ENCODE measurements around the gene TMED3. TPM values are rescaled to one million over a fixed set of nuclear protein-coding genes. Genes with fewer than 3 reads are reported as not detected.
A peak's percentile ranks its signal among the peaks of the same experiment; 100 is the strongest.

Gene TMED3
- total and polyA plus RNA-seq, 2 donors (not counting 3 experiments of a cell fraction or from before 2014, with no cell fraction given) = 105 to 322 TPM

- Histone ChIP-seq H3K4me3 (replicated peaks in 1 of 3; ENCODE audit: insufficient read depth in 1 of 3, low read depth in 1 of 3, low read length in 3 of 3) (no peak overlapping the region), H3K9me1 (replicated peaks; ENCODE audit: control insufficient read depth, extremely low read depth, insufficient read depth, low read length) (no peaks in the 10 kb centered on the region), H3K79me2 (ENCODE audit: control insufficient read depth, insufficient read depth, low read length) (peaks cover 3% of the 10 kb centered on the region), H3K4me2 (ENCODE audit: insufficient read depth, low read length) (no peak overlapping the region), H3K27me3 (ENCODE audit: control insufficient read depth in 2 of 2, insufficient read depth in 2 of 2, low read length in 2 of 2) (no peaks in the 10 kb centered on the region), H3K9ac (replicated peaks; ENCODE audit: extremely low read depth, insufficient read depth, low read length) (peak overlapping the region; percentile 3), H4K20me1 (replicated peaks; ENCODE audit: control insufficient read depth, extremely low read depth, insufficient read depth, low read length) (no peaks in the 10 kb centered on the region), H3K36me3 (ENCODE audit: control insufficient read depth in 2 of 2, extremely low read depth in 1 of 2, insufficient read depth in 2 of 2, low read length in 2 of 2) (peaks cover 0 to 3% of the 10 kb centered on the region in 2 experiments), H2AFZ (ENCODE audit: low read depth, low read length) (peak overlapping the region; percentile 8), H3K9me3 (replicated peaks; ENCODE audit: control insufficient read depth, insufficient read depth, low read length) (no peaks in the 10 kb centered on the region), H3K27ac (ENCODE audit: insufficient read depth, low read depth, low read length) (peak overlapping the region; percentile 78), H3K4me1 (ENCODE audit: control insufficient read depth, extremely low read depth, insufficient read depth, low read length) (peaks cover 10% of the 10 kb centered on the region)
- peak; percentile 80 for FAIRE-seq
- TF ChIP-seq GATA2 (IDR thresholded peaks at IDR 0.05; ENCODE audit: insufficient read depth, insufficient read length, low read depth, low read length) = no peak
- no peak for TF ChIP-seq POLR2AphosphoS5 (IDR thresholded peaks at IDR 0.05; ENCODE audit: insufficient read depth, low read depth, low read length)
- no peak for TF ChIP-seq MAX (IDR thresholded peaks at IDR 0.05; ENCODE audit: insufficient read depth, insufficient read length)
- peak; percentile 66 for TF ChIP-seq FOS (IDR thresholded peaks at IDR 0.05; ENCODE audit: borderline replicate concordance, insufficient read depth, low read length)
- TF ChIP-seq JUN (IDR thresholded peaks at IDR 0.05; ENCODE audit: borderline replicate concordance, insufficient read depth, insufficient read length, low read depth) = peak; percentile 25
- CTCF ChIA-PET = interaction anchor here (0.7 to 2.5 kb wide), 4 partner anchors 11 to 524 kb away, joined by 3 to 23 read pairs (median 4); partner anchors contain the start of gene TMED3
- BruUV-seq (replicated peaks) = no TSS peak
- POLR2A ChIA-PET = interaction anchor here (0.6 kb wide), 1 partner anchor 538 kb away, joined by 4 read pairs; no protein-coding TSS in a partner anchor
- intact Hi-C loops (cut with micrococcal nuclease) (loop anchor here (2.0 kb wide), 1 partner anchor 18 kb away; the partner anchor contains the start of gene TMED3), dilution Hi-C loops (cut with MboI; ENCODE audit: extremely low pct_ligation_motif_present, low sequenced_read_pairs) (no loop called here)
- peak; percentile 84 for DNase-seq (ENCODE audit: low read depth, low spot score)
These were observed 18.3 kb downstream of the TMED3 start for GRCh38 chr15:79329171-79329611.

GRCh38 chr15:79332824-79333510 is 22.1 kb downstream of the TMED3 start:
- dilution Hi-C loops (cut with MboI; ENCODE audit: extremely low pct_ligation_motif_present, low sequenced_read_pairs) = no loop called here
- no peak overlapping the region for H3K9ac ChIP-seq (replicated peaks; ENCODE audit: extremely low read depth, insufficient read depth, low read length)
- H3K9me3 ChIP-seq (replicated peaks; ENCODE audit: control insufficient read depth, insufficient read depth, low read length) = no peaks in the 10 kb centered on the region
- no peak overlapping the region for H3K4me2 ChIP-seq (ENCODE audit: insufficient read depth, low read length)
- H2AFZ ChIP-seq (ENCODE audit: low read depth, low read length) = no peak overlapping the region
- ChIA-PET POLR2A (no interaction called here), CTCF (interaction anchor here (1.1 to 1.2 kb wide), 2 partner anchors 22 to 840 kb away, joined by 3 to 5 read pairs; partner anchors contain the start of gene TMED3)
- H3K9me1 ChIP-seq (replicated peaks; ENCODE audit: control insufficient read depth, extremely low read depth, insufficient read depth, low read length) = no peaks in the 10 kb centered on the region
- intact Hi-C loops (cut with micrococcal nuclease) = no loop called here
- no peak overlapping the region for H3K27ac ChIP-seq (ENCODE audit: insufficient read depth, low read depth, low read length)
- no peak for TF ChIP-seq POLR2AphosphoS5 (IDR thresholded peaks at IDR 0.05; ENCODE audit: insufficient read depth, low read depth, low read length)
- no peaks in the 10 kb centered on the region for H3K79me2 ChIP-seq (ENCODE audit: control insufficient read depth, insufficient read depth, low read length)
- DNase-seq (ENCODE audit: low read depth, low spot score) (no peak), FAIRE-seq (no peak)
- peaks cover 10% of the 10 kb centered on the region for H3K4me1 ChIP-seq (ENCODE audit: control insufficient read depth, extremely low read depth, insufficient read depth, low read length)
- H3K27me3 ChIP-seq (ENCODE audit: control insufficient read depth in 2 of 2, insufficient read depth in 2 of 2, low read length in 2 of 2) = no peaks in the 10 kb centered on the region
- no TSS peak for BruUV-seq (replicated peaks)
- no peak overlapping the region for H3K4me3 ChIP-seq (replicated peaks in 1 of 3; ENCODE audit: insufficient read depth in 1 of 3, low read depth in 1 of 3, low read length in 3 of 3)
- no peaks in the 10 kb centered on the region for H4K20me1 ChIP-seq (replicated peaks; ENCODE audit: control insufficient read depth, extremely low read depth, insufficient read depth, low read length)
- H3K36me3 ChIP-seq (ENCODE audit: control insufficient read depth in 2 of 2, extremely low read depth in 1 of 2, insufficient read depth in 2 of 2, low read length in 2 of 2) = no peaks in the 10 kb centered on the region
